ENCODE data around the gene TSPAN11.

Gene TSPAN11

DNA sequence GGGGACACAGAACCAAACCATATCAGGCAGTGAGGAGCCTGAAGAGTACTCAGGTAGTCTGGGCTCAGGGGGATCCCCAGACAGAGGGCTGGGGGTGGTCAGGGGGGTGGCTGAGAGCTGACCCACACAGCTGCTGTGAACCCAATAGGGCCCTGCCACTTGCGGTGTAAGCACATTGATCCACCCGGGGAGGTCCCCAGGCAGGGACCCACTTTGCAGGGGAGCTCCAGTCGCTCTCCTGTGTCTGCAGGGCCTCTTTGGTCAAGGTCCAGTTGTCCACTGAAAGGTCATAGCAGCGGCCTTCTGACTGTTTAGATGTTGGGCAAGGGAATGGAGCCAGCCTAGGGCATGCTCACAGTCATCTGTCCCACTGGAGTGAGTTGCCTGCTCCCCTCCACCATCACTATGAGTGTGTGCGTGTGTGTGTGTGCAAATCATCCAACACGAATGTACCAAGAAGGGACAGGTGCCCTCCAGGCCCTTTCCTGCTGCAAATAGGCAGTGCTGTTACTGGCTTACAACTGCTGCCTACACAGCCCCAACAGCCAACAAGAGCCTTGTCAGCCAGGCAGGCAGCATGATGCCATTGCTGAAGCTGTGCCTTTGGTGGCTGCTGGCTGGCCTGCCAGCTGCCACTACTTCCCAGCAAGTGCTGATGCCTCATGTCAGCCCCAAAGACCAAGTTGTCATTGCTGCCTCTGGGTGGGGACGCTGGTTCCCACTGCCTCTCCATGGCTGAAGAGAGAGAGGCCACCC lies 71.3 kb downstream of the TSPAN11 start:
- no peaks in the 10 kb centered on the region for H3K9me3 Mint-ChIP-seq
- peaks cover 3% of the 10 kb centered on the region for H3K36me3 Mint-ChIP-seq (ENCODE audit: insufficient read depth)
- ATAC-seq (replicated peaks) (no peak), DNase-seq (no peak)
- no peak overlapping the region for H3K4me3 Mint-ChIP-seq
- H3K27me3 Mint-ChIP-seq, result peaks cover 8 to 32% of the 10 kb centered on the region in 2 donors
- no peak overlapping the region for H3K27ac Mint-ChIP-seq
- no peaks in the 10 kb centered on the region for H3K4me1 Mint-ChIP-seq (ENCODE audit: low read depth in 2 of 2)

DNA sequence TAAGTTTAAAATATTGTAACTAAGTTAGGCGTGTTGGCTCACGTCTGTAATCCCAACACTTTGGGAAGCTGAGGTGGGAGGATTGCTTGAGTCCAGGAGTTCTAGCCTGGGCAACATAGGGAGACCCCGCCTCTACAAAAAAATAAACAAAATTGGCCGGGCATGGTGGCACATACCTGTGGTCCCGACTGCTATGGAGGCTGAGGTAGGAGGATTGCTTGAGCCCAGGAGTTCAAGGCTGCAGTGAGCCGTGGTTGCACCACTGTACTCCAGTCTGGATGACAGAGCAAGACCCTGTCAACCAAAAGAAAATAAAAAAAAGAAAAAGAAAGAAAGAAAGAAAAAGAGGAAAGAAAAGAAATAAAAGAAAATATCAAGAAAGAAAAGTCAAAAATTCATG lies 72.5 kb downstream of the TSPAN11 start:
- H3K4me3 Mint-ChIP-seq, result no peak overlapping the region
- H3K4me1 Mint-ChIP-seq (ENCODE audit: low read depth in 2 of 2), result no peaks in the 10 kb centered on the region
- peaks cover 8 to 34% of the 10 kb centered on the region in 2 donors for H3K27me3 Mint-ChIP-seq
- H3K36me3 Mint-ChIP-seq (ENCODE audit: insufficient read depth), result peaks cover 3% of the 10 kb centered on the region
- DNase-seq (no peak), ATAC-seq (replicated peaks) (no peak)
- H3K27ac Mint-ChIP-seq, result no peak overlapping the region
- no peaks in the 10 kb centered on the region for H3K9me3 Mint-ChIP-seq

DNA sequence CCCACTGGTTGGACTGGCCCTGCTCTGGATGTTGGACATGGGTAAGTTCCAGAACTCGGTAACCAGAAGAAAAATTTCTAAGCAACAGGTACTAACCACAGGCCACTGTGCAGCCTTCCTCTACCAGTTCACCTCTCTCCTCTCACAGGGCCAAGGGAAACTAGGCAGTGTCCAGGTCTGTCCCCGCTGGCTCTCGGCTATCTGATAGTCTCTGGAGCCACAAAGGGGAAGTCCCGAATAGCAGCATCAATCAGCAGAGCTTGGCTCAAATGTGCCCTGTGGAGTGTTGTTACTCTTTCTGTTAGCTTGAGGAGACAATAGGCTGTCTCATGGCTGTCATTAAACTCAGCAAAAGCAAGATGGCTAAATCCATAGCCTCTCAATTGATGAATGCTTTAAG lies 73.2 kb downstream of the TSPAN11 start:
- DNase-seq, result no peak
- no peak overlapping the region for H3K27ac Mint-ChIP-seq
- peaks cover 8 to 41% of the 10 kb centered on the region in 2 donors for H3K27me3 Mint-ChIP-seq

DNA sequence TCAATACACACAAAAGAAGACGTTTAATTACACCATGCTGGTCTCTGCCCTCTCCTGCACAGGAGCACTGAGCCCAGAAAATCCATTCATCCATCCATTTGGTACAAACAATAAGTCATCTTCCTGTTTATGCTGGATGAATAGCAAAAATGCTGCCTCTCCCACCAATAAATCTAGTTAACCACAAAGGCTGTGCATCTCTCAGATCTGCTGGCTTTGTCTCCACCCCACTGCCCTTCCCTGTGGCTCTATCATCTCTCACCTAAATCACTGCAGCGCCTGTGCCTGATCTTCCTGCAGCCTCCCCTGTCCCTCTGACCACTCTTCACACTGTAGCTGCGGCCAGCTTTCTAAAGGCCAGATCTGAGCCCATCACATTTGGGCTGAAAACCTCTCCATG lies 74.2 kb downstream of the TSPAN11 start:
- no peaks in the 10 kb centered on the region for H3K9me3 Mint-ChIP-seq
- H3K27ac Mint-ChIP-seq, result no peak overlapping the region
- H3K27me3 Mint-ChIP-seq, result peaks cover 8 to 46% of the 10 kb centered on the region in 2 donors
- ATAC-seq (replicated peaks) (no peak), DNase-seq (no peak)
- H3K4me1 Mint-ChIP-seq (ENCODE audit: low read depth in 2 of 2), result no peaks in the 10 kb centered on the region
- H3K36me3 Mint-ChIP-seq (ENCODE audit: insufficient read depth), result peaks cover 3% of the 10 kb centered on the region
- H3K4me3 Mint-ChIP-seq, result no peak overlapping the region

More for the DNA sequence above, 73.2 kb downstream of the TSPAN11 start:
- no peak for ATAC-seq (replicated peaks)
- Mint-ChIP-seq H3K36me3 (ENCODE audit: insufficient read depth) (peaks cover 3% of the 10 kb centered on the region), H3K4me3 (no peak overlapping the region), H3K4me1 (ENCODE audit: low read depth in 2 of 2) (no peaks in the 10 kb centered on the region), H3K9me3 (no peaks in the 10 kb centered on the region)

DNA sequence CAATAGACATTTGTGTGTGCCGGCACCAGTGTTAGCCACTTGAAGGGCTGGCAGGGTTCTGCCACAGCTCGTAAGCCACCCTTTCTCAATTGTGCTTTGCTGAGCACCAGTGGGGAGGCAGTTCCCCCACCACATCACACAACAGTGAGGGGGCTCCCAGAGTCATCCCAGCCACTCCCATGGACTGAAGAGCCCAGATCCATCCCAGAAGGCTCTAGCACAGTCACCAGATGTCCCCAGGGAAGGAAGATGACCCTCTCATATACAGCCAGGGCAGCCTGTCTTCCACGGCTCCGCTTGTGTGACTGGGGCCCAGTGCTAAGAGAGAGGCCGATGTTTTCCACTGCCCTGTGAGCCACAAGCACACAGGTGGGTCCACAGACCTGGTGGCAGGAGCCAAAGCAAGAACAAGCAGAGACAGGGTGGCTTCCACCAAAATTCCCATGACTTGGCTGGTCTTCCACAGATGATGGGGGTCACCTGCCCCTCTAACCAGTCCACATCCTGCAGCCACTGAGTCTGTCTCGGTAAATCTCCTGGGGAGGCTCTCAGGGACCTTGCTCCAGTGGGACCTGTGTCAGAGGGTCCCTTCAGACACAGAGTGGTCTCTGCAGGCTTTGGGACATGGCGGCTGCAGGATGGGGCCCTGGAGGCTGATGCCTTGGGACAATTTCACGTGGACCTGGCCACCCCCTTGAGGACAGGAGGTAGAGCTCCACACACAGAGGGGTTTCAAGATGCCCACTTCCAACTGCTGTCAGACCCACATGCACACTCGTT lies 75.2 kb downstream of the TSPAN11 start:
- peaks cover 3% of the 10 kb centered on the region for H3K36me3 Mint-ChIP-seq (ENCODE audit: insufficient read depth)
- ATAC-seq (replicated peaks), result no peak
- no peak overlapping the region for H3K4me3 Mint-ChIP-seq
- H3K9me3 Mint-ChIP-seq, result no peaks in the 10 kb centered on the region
- H3K4me1 Mint-ChIP-seq (ENCODE audit: low read depth in 2 of 2), result no peaks in the 10 kb centered on the region
- H3K27ac Mint-ChIP-seq, result no peak overlapping the region
- DNase-seq, result no peak
- peaks cover 8 to 45% of the 10 kb centered on the region in 2 donors for H3K27me3 Mint-ChIP-seq

DNA sequence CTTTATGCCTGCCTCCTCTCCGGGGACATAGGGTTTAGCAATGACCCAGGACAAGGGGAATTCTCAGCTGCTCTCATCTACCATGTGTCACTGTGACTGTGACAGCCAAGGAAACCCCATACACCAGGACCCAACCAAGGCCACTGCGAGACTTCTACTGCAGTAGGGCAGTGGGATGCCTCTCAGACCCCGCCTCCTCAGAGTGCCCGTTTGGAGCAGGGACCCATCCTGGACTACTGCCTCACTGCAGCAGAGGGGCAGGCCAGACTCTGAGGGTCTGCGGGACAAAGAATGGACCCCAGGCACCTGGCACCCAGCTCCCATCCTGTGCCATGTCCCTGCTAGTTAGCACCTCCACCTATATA lies 75.8 kb downstream of the TSPAN11 start:
- Mint-ChIP-seq H3K27ac (no peak overlapping the region), H3K36me3 (ENCODE audit: insufficient read depth) (peaks cover 3% of the 10 kb centered on the region), H3K4me3 (no peak overlapping the region), H3K27me3 (peaks cover 8 to 40% of the 10 kb centered on the region in 2 donors), H3K4me1 (ENCODE audit: low read depth in 2 of 2) (peaks cover 0 to 1% of the 10 kb centered on the region in 2 donors), H3K9me3 (no peaks in the 10 kb centered on the region)
- DNase-seq, result no peak
- ATAC-seq (replicated peaks), result no peak

DNA sequence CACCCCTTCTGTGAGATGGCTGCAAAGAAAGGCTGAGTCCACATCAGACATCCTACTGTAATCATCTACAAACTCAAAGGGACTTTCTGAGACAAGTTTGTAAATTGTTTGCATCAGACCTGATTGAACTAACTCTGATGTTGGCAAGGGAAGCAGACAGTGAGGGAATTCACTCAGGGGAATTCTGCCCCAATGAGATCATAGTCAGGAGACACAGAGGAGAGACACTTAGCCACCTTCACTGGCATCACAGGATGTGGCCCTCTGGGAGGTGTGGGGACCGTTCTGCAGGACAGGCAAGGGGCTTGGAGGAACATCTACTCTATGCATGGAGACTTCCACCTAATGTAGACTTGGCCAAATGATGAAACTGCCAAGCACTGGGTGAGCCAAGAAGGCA lies 76.5 kb downstream of the TSPAN11 start:
- DNase-seq (no peak), ATAC-seq (replicated peaks) (no peak)

DNA sequence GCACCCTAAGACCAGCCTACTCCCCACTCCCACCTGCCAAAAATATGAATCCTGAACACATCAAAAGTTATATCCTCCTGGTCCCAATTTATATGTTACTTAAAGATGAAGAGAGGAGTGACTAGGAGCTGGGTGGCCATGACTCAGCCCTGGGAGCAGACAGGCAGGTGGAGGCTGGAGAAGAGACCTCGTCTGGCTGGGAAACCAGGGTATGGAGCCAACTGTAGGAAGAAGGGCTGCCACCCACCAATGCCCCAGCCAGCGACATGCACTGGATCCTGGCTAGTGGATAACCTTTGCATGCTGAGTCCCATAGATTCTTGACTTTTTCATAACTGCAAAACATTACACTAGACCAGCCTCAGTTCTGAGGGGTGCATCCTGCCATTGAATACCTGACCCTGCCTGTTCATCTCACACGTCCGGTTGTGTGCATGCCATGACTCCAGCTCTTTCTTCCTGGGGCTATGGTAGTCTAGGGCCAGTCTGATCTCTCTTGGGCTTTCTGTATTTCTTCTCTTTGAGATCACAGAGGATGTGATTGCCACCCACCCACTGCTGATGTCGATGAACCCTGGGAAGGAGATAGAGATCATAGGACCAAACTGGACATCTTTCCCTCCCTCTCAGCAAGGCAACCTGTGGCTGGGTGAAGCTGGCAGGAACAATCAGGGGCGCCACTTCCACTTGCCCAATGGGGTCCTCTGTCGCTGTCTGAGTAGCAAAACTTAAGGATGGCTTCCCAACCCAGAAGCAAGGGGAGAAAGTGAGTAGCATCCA lies 77.5 kb downstream of the TSPAN11 start:
- H3K27me3 Mint-ChIP-seq, result peaks cover 8 to 39% of the 10 kb centered on the region in 2 donors
- no peaks in the 10 kb centered on the region for H3K36me3 Mint-ChIP-seq (ENCODE audit: insufficient read depth)
- DNase-seq, result no peak
- H3K27ac Mint-ChIP-seq, result no peak overlapping the region
- H3K9me3 Mint-ChIP-seq, result no peaks in the 10 kb centered on the region
- no peak for ATAC-seq (replicated peaks)
- H3K4me1 Mint-ChIP-seq (ENCODE audit: low read depth in 2 of 2), result peaks cover 0 to 1% of the 10 kb centered on the region in 2 donors
- no peak overlapping the region for H3K4me3 Mint-ChIP-seq

More for the DNA sequence above, 76.5 kb downstream of the TSPAN11 start:
- no peak overlapping the region for H3K27ac Mint-ChIP-seq
- peaks cover 3% of the 10 kb centered on the region for H3K36me3 Mint-ChIP-seq (ENCODE audit: insufficient read depth)
- peaks cover 0 to 1% of the 10 kb centered on the region in 2 donors for H3K4me1 Mint-ChIP-seq (ENCODE audit: low read depth in 2 of 2)
- H3K27me3 Mint-ChIP-seq, result peaks cover 8 to 39% of the 10 kb centered on the region in 2 donors
- H3K4me3 Mint-ChIP-seq, result no peak overlapping the region
- no peaks in the 10 kb centered on the region for H3K9me3 Mint-ChIP-seq

DNA sequence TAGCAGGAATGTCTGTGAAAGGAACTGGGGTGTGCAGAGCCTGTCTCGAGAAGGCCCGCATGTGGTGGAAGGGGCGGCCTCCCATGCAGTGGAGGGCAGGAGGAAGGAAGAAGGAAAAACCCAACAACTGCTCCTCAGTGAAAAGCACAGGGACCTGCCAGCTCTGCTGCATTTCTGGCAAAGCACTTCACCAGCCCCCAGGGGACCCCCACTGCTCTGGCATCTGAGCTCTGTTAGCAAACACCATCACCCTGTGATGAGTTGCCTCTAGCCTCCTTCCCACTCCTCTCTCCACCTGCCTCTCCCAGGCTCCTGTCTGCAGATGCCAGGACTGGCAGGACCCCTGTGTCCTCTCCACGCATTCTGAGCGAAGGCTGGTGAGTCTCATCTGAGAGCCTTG lies 78.1 kb downstream of the TSPAN11 start:
- DNase-seq, result no peak
- H3K27me3 Mint-ChIP-seq, result peaks cover 8 to 41% of the 10 kb centered on the region in 2 donors
- no peak overlapping the region for H3K4me3 Mint-ChIP-seq
- H3K9me3 Mint-ChIP-seq, result no peaks in the 10 kb centered on the region
- ATAC-seq (replicated peaks), result no peak
- H3K27ac Mint-ChIP-seq, result no peak overlapping the region
- H3K36me3 Mint-ChIP-seq (ENCODE audit: insufficient read depth), result no peaks in the 10 kb centered on the region
- H3K4me1 Mint-ChIP-seq (ENCODE audit: low read depth in 2 of 2), result peaks cover 0 to 1% of the 10 kb centered on the region in 2 donors

DNA sequence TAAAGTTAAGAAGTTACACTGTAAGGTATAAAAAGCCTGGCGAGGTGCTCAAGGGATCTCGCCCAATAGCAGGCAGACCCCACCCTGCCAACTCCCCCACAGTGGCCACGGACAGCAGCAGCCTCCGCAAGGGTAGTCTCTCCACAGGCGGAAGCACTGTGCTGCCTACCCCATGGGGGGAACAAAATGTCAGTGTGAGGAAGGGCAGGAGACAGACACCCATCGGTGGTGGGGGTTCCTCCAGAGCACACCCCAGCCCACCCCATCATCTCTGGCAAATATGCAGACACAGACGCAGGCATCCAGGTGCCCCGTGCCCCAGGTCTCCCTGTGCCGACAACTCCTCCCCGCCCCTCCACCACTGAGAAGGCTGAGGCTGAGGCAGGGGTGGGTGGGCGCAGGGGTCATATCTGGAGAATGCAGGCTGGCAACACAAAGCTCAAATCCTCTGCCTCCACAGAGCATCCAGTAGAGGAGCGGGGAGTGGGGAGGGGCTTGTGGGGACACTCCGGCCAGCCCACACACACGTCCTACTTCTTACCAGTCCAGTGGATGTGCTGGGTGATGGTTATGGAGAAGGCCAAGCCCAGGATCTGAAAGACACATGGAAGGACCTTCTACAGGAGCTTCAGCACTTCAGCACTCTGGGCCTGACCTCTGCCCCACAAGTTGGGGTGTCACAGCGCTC lies 78.9 kb downstream of the TSPAN11 start:
- DNase-seq (no peak), ATAC-seq (replicated peaks) (no peak)
- peaks cover 0 to 1% of the 10 kb centered on the region in 2 donors for H3K4me1 Mint-ChIP-seq (ENCODE audit: low read depth in 2 of 2)

DNA sequence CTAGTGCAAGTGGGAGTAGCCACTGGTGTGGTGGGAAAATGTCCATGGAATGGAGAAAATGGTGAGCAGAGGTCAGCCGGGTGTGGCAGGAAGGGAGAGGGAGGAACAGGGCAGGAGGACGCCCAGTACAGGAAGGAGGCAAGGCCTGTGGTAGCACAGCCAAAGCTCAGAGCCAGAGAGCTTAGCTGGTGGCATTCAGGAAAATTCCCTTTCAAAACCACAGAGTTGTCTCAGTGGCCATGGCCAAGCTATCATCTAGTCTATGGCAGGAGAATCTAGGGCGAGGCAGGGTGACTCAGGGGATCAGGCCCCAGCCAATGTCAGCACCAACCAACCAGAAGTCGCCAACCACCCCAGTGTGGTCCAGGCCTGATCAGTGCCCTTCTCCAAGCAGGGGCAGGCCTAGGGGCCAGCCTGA lies 79.4 kb downstream of the TSPAN11 start:
- no peak for ATAC-seq (replicated peaks)

More for the DNA sequence above, 78.9 kb downstream of the TSPAN11 start:
- Mint-ChIP-seq H3K36me3 (ENCODE audit: insufficient read depth) (no peaks in the 10 kb centered on the region), H3K27ac (no peak overlapping the region), H3K27me3 (peaks cover 8 to 39% of the 10 kb centered on the region in 2 donors), H3K4me3 (no peak overlapping the region), H3K9me3 (no peaks in the 10 kb centered on the region)

DNA sequence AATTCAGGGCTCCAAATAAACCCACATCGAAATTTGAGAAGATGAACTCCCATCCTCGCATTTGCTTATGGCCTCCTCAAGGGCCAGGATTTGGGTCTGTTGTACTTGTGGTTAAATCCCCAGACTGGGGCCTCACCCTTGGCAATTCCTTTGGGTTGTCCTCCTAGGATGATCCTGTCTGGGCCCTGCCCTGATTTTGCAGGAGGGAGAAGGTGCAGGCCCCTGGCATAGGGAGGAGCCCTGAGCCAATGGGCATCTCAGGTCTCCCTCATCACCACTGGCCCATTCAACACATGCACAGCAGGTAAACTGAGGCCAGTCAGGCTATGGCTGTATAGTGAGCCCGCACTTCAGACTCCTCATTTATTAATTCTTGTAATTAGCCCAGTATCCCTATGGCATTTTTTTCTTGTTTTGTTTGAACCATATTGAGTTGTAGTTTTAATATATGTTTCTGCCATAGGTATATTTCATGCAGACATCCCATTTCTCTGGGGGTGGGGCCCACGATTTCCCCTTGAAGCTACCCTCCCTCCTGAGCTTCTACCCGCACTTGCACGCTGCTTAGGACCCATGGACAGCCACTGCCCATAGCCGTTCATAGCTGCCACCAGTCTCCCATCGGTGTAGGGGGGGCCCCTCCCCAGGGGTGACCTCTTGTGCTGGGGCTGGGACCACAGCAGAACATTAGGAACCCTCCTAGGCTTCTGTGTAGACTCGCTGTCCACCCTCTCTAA lies 80.0 kb downstream of the TSPAN11 start:
- H3K4me3 Mint-ChIP-seq, result no peak overlapping the region
- H3K4me1 Mint-ChIP-seq (ENCODE audit: low read depth in 2 of 2), result peaks cover 0 to 1% of the 10 kb centered on the region in 2 donors
- ATAC-seq (replicated peaks), result no peak
- no peak for DNase-seq
- H3K36me3 Mint-ChIP-seq (ENCODE audit: insufficient read depth), result no peaks in the 10 kb centered on the region
- no peaks in the 10 kb centered on the region for H3K9me3 Mint-ChIP-seq
- peaks cover 3 to 42% of the 10 kb centered on the region in 2 donors for H3K27me3 Mint-ChIP-seq
- H3K27ac Mint-ChIP-seq, result no peak overlapping the region

More for the DNA sequence above, 79.4 kb downstream of the TSPAN11 start:
- H3K9me3 Mint-ChIP-seq, result no peaks in the 10 kb centered on the region
- no peaks in the 10 kb centered on the region for H3K36me3 Mint-ChIP-seq (ENCODE audit: insufficient read depth)
- H3K27ac Mint-ChIP-seq, result no peak overlapping the region
- H3K4me1 Mint-ChIP-seq (ENCODE audit: low read depth in 2 of 2), result peaks cover 0 to 1% of the 10 kb centered on the region in 2 donors
- H3K4me3 Mint-ChIP-seq, result no peak overlapping the region
- peaks cover 5 to 36% of the 10 kb centered on the region in 2 donors for H3K27me3 Mint-ChIP-seq
- DNase-seq, result no peak
